Mucosa of descending colon (tissue), 3 donors: Measurements from ENCODE around the gene MEIS2. TPM values are rescaled to one million over a fixed set of nuclear protein-coding genes. Genes with fewer than 3 reads are reported as not detected.

Experiments used
- ATAC-seq: fragments of 200-7000 bp; cut with Tn5 transposase; one replicate; pipeline ENCODE4 v1.9.1; 2020; ENCODE audit warnings: mild to moderate bottlenecking, moderate library complexity
- DNase-seq, 3 donors: peaks; one replicate each; pipeline ENCODE4 v3.0.0-alpha.2; 2020
- H3K36me3 ChIP-seq: fragments of 200-600 bp; one replicate; pipeline ENCODE4 v1.8.0; 2021; ENCODE audit warnings: low read depth, mild to moderate bottlenecking
- H3K4me1 ChIP-seq: fragments of 200-600 bp; one replicate; pipeline ENCODE4 v1.8.0; 2021; ENCODE audit warnings: low read depth, mild to moderate bottlenecking
- H3K4me3 ChIP-seq: fragments of 200-600 bp; one replicate; pipeline ENCODE4 v1.8.0; 2021; ENCODE audit warnings: mild to moderate bottlenecking
- H3K9me3 ChIP-seq: fragments of 200-600 bp; one replicate; pipeline ENCODE4 v1.8.0; 2021; ENCODE audit warnings: mild to moderate bottlenecking
- CTCF ChIP-seq: fragments of 200-600 bp; IDR thresholded peaks from one replicate; pipeline ENCODE4 v1.8.0; 2022; ENCODE audit warnings: antibody characterized with exemption, mild to moderate bottlenecking
- intact Hi-C, 2 donors: fragments of 100-400 bp; cut with DNase I in 1 of 2; cut with micrococcal nuclease in 1 of 2; formaldehyde crosslinking; loops; one replicate each; pipeline versions ENCODE4 v1.11.0 to v1.11.1; 2022; cut with DNase I, micrococcal nuclease
- total RNA-seq, 3 donors: library from RNA; stranded (reverse); fragmentation: NEBNext Ultra II Directional in 2 of 3; extraction: Animal tissue kit (Norgen Biotek cat#: 25700) in 2 of 3; gene quantifications; one replicate each; pipeline versions ENCODE4 v1.2.1 to v1.2.4, GENCODE V29; 2021 to 2023
- donor health status: DM: no; HTN: no; CAD: no; lungs with moderate emphysema.
- donor health status: DM: no; HTN: no; CAD: no.
- donor health status: DM: no; HTN: yes; CAD: no.

MEIS2 gene
- total RNA-seq, 3 donors from 2014 or later: 3.8 to 93.3 (median 8.9) TPM

DNA sequence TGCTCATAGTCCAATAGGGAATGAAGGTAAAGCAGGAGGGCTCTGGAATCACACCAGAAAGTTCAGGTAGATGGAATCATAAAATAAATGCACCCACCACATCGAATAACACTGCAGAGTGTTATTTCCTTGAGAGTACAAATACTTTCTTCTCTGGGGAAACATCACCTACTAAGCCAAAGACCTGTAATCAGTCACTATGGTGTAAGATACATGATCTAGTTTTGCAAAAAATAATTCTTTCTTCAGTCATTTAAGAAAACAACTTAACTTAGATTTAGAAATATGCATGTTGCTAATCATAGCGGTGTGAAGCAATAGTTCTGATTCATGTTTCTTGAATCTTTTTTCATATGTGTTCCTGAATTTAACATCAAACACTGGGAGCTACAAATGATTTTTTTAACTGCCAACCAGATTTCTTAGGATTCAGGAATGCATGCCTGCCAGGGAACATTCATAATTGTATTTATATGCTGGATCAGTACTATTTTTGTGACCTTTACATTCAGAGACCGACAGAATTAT, 40.2 kb upstream of the MEIS2 start:
- intact Hi-C loops: no loop called here
- Histone ChIP-seq H3K4me1 (no peaks in the 10 kb centered on the region), H3K9me3 (no peaks in the 10 kb centered on the region), H3K4me3 (no peak overlapping the region), H3K36me3 (no peaks in the 10 kb centered on the region)
- DNase-seq (no peak), ATAC-seq (no peak)
- no peak for TF ChIP-seq CTCF

DNA sequence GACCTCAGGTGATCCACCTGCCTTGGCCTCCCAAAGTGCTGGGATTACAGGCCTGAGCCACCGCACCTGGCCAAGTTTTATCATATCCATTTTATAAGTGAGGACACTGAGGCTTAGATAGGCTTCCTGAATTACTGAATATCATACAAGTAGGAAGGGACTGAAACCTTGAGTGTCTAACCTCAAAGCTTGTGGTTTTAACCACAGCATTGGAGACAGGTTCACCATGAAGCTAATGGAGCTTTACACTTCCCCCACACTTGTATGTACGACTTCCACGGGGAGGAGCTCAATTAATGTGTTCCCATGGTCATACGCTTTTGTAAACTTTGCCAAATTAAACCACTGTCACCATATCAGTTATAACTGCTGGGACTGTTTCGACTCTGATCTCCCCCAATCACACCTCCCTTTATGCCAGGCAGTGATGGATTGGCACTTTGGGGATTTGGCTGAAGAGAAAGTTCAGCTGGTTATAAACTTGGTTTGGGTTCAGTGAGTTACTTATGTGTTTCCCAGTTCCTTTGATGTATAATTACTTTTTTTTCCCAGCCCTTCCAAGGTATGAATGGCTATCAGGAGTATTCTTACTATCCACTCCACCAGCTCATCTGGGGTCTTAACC, 38.4 kb upstream of the MEIS2 start:
- intact Hi-C loops: loop anchor here in 1 of 2 donors (10.0 kb wide), 1 partner anchor 254 kb away; no protein-coding TSS in a partner anchor
- Histone ChIP-seq H3K9me3 (no peaks in the 10 kb centered on the region), H3K4me3 (no peak overlapping the region), H3K4me1 (no peaks in the 10 kb centered on the region), H3K36me3 (no peaks in the 10 kb centered on the region)
- TF ChIP-seq CTCF: no peak
- no peak for ATAC-seq
- no peak for DNase-seq

DNA sequence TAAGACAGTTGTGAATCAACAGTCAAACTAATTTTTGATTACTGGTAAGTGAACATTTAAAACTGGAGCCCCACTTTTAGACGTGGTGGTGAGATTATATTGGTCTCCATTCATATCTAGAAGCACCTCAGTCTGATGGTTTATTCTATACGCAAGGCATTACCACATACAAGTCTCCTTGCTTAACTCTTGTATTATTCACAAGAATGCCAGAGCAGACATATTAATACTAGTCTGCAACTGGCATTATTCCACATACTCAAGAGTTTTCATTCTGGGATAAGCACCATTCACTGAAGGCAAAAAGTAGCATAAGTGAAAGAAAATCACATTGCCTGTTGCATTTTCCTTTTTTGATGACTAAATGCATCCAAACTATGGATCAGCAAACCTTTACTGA, 36.9 kb upstream of the MEIS2 start:
- H3K4me3 ChIP-seq: no peak overlapping the region
- no peaks in the 10 kb centered on the region for H3K36me3 ChIP-seq
- no peaks in the 10 kb centered on the region for H3K9me3 ChIP-seq
- H3K4me1 ChIP-seq: no peaks in the 10 kb centered on the region
- no peak for ATAC-seq
- no peak for DNase-seq
- intact Hi-C loops: loop anchor here in 1 of 2 donors (10.0 kb wide), 1 partner anchor 252 kb away; no protein-coding TSS in a partner anchor
- TF ChIP-seq CTCF: no peak

- no peak for TF ChIP-seq CTCF
- ATAC-seq: no peak
- Histone ChIP-seq H3K4me3 (no peak overlapping the region), H3K4me1 (no peaks in the 10 kb centered on the region), H3K36me3 (no peaks in the 10 kb centered on the region), H3K9me3 (no peaks in the 10 kb centered on the region)
- DNase-seq: no peak
- intact Hi-C loops: loop anchor here in 1 of 2 donors (10.0 kb wide), 1 partner anchor 252 kb away; no protein-coding TSS in a partner anchor
Measured at GRCh38 chr15:37136666-37137065, 36.3 kb upstream of the MEIS2 start.

- H3K4me3 ChIP-seq: no peak overlapping the region
- DNase-seq (no peak), ATAC-seq (no peak)
- H3K9me3 ChIP-seq: no peaks in the 10 kb centered on the region
- H3K36me3 ChIP-seq: no peaks in the 10 kb centered on the region
- TF ChIP-seq CTCF: no peak
- intact Hi-C loops: loop anchor here in 1 of 2 donors (10.0 kb wide), 1 partner anchor 250 kb away; no protein-coding TSS in a partner anchor
- H3K4me1 ChIP-seq: no peaks in the 10 kb centered on the region
Measured at GRCh38 chr15:37135225-37135624, 34.9 kb upstream of the MEIS2 start.
